22Rv1 (cell line): ENCODE data around the gene SPRR4.

Experiments
- CTCF ChIP-seq: fragments of 450-650 bp; IDR thresholded peaks from 2 replicates; pipeline ENCODE4 v1.5.1; 2017; ENCODE audit warnings: mild to moderate bottlenecking
- ZFX ChIP-seq: fragments of 450-650 bp; IDR thresholded peaks from 2 replicates; pipeline ENCODE4 v1.6.1; 2017; ENCODE audit warnings: antibody characterized with exemption, borderline replicate concordance

- TF ChIP-seq ZFX (no peak), CTCF (no peak)
Observed at GRCh38 chr1:152997901-152998300, 27.5 kb downstream of the SPRR4 start.
